ENCODE results near the gene ZSCAN23.
"Not testable (repeated sequence)": the region's sequence is repeated elsewhere in the genome, so short reads cannot be mapped to it uniquely, and the experiment has no call there.

Gene ZSCAN23

GRCh38 chr6:28436404-28436803 is 6.9 kb downstream of the ZSCAN23 start:
- no peak for DNase-seq (ENCODE audit: low spot score)

DNA sequence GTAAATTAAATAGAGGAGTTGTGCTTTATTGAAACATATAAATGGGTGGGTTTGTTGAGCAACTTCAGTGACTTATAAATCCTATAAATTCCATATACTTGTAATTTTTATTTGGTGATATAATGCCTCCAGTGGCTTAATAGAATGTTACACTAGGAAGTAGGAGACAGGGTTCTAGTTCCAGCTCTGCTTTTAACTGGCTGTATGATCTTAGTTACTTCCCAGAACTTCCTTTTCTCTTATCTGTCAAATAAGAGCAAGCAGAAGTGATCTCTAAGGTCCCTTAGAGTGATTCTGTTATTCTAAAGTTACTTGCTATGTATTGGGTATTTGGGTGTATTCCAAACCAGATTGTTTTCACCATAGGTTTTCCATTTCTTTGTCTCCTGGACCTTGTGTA is 10.2 kb downstream of the ZSCAN23 start:
- DNase-seq (ENCODE audit: low spot score): no peak

DNA sequence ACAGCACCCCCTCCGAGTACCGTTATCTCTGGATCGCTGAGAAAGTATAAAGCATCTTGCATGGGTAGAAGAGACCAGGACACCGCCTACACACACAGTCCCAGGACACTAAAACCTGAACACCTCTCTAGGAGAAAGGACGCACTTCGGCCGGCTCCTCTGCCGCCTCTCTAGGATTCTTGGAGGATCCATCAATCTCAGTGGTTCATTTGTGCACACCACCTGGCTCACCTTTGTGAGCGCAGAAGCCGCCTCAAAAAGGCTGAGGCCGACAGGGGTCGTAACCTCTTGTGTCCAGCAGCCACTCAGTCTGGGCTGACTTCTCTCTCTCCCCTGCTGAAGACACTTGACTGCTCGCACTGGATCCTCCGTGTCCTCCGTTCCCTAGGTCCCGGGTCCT is 13.5 kb downstream of the ZSCAN23 start:
- DNase-seq (ENCODE audit: low spot score): no peak

DNA sequence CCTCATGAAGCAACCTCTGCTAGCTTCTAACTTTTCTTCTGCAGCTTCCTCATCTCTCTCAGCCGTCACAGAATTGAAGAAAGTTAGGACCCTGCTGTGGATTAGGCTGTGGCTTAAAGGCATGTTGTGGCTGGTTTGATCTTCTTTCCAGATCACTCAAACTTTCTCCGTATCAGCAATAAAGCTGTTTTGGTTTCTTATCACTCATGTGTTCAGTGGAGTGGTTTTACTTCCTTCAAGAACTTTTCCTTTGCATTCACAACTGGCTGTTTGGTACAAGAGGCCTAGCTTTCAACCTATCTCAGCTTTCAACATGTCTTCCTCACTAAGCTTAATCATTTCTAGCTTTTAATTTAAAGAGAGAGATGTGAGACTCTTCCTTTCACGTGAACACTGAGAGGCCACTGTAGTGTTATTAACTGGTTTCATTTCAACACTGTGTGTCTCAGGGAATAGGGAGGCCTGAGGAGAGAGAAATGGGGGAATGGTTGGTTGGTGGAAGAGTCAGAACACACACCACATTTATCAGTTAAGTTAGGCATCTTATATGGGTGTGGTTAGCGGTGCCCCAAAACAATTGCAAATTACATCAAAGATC is 17.2 kb downstream of the ZSCAN23 start:
- no peak for DNase-seq (ENCODE audit: low spot score)

DNA sequence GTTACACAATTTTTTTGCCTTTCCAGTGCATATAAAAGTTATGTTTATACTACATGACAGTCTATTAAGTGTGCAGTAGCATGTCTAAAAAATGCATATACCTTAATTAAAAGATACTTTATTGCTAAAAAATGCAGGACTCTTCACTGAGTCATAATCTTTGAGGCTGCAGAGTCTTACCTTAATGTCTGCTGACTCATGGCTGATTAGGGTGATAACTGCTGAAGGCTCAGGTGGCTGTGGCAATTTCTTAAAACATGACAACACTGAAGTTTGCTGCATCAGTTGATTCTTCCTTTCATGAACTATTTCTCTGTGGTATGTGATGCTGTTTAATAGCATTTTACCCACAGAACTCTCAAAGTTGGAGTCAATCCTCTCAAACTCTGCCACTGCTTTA is 19.1 kb downstream of the ZSCAN23 start:
- no peak for DNase-seq (ENCODE audit: low spot score)

- no peak for DNase-seq (ENCODE audit: low spot score)
Observed at GRCh38 chr6:28423546-28423945, 19.7 kb downstream of the ZSCAN23 start.

DNA sequence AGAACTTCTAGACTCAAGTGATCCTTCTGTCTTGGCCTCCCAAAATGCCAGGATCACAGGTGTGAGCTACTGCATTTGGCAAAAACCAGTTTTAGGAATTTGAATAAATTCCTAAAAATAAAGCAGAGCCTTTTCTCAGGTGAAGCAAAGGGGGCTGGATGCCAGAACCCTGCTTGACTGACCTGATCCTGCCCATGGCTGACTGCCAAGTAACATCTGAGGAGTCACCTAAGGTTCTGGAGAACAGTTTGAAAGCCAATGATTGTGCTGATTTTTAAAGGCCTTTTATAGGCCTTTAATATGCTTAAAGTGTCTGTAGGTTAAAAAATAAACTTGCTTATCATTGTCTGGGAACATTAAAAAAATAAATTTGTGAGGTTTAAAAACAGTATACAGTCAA is 29.6 kb downstream of the ZSCAN23 start:
- DNase-seq (ENCODE audit: low spot score): no peak

- no peak for DNase-seq (ENCODE audit: low spot score)
Observed at GRCh38 chr6:28410767-28411166, 32.5 kb downstream of the ZSCAN23 start.

GRCh38 chr6:28408076-28408802 is 35.1 kb downstream of the ZSCAN23 start:
- no peak for DNase-seq (ENCODE audit: low spot score)

- no peak for DNase-seq (ENCODE audit: low spot score)
Observed at GRCh38 chr6:28407401-28407800, 35.9 kb downstream of the ZSCAN23 start.

DNA sequence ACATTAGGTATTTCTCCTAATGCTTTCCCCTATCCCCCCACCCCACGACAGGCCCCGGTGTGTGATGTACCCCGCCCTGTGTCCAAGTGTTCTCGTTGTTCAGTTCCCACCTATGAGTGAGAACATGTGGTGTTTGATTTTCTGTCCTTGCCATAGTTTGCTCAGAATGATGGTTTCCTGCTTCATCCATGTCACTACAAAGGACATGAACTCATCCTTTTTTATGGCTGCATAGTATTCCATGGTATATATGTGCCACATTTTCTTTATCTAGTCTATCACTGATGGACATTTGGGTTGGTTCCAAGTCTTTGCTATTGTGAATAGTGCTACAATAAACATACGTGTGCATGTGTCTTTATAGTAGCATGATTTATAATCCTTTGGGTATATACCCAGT is 39.4 kb downstream of the ZSCAN23 start:
- DNase-seq (ENCODE audit: low spot score): not testable (repeated sequence)

GRCh38 chr6:28402197-28402596 is 41.1 kb downstream of the ZSCAN23 start:
- no peak for DNase-seq (ENCODE audit: low spot score)

- DNase-seq (ENCODE audit: low spot score): no peak
Observed at GRCh38 chr6:28401172-28401571, 42.1 kb downstream of the ZSCAN23 start.

DNA sequence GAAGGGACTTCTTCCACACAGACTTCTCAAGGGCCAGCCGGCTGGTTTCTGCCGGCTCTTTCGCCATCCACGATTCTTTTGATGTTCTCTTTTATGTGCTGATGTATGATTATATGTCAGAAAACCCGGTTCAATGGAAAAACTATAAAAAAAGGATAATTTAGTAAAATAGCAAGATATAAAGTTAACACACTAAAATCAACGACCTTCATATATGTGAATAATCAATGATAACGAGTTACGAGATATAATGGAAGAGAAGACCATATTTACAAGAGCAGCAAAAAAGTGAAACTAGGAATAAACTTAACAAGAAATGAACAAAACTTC is 43.2 kb downstream of the ZSCAN23 start:
- DNase-seq (ENCODE audit: low spot score): no peak

DNA sequence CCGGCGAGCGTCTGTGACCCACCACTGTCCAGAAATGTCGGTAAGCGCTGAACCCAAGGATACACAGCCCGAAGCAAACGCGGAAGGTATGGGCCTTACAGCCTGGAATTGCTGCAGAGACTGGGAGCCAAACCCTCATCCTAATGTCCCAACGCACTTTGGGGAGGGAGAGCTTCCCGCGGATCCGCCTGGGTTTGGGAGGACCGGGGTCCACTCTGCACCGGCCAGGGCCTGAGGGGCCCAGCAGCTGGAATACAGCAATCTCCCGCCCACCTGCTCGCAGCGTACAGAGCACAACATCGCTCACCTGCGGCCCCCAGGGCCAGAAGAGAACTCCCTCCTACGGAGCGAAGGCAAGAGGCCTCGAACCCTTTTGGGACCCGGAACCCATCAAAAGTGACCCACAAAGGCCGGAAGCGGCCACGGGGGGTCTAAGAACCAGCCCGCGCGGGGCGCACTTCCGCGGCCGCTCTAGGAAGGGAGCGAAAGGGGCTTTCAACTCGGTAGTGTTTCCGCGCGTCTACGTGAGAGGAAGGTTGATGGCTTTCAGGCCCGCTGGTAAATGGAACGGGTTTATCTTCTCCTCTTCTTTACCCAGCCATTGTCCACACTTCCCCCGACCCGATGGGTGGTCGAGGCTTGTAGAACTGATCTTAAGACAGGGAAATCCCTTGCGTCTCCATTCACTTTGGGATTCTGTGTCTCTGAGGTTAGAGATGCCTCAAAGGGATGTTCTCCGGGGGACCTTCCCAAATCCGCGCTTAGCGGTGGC is 43.8 kb downstream of the ZSCAN23 start, which contains the start of gene ZSCAN12:
ZSCAN12 (minus strand) TSS at position 398 of the 772 bp plus-strand sequence. CDS start 1,342 bp downstream, outside the sequence.
- DNase-seq (ENCODE audit: low spot score): peak; percentile 88

DNA sequence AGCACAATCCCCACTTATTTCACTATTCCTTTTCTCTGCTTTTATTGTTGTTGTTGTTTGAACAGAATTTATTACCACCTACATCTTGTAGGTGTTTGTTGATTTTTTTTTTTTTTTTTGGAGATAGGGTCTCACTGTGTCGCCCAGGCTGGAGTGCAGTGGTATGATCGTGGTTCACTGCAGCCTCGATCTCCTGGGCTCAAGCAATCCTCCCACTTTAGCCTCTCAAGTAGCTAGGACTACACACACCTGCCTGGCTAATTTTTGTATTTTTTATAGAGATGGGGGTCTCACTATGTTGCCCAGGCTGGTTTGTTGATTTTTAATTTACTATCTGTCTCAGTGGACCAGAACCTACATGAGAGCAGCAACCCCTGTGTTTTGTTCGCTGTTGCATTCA is 47.4 kb downstream of the ZSCAN23 start:
- DNase-seq (ENCODE audit: low spot score): no peak

DNA sequence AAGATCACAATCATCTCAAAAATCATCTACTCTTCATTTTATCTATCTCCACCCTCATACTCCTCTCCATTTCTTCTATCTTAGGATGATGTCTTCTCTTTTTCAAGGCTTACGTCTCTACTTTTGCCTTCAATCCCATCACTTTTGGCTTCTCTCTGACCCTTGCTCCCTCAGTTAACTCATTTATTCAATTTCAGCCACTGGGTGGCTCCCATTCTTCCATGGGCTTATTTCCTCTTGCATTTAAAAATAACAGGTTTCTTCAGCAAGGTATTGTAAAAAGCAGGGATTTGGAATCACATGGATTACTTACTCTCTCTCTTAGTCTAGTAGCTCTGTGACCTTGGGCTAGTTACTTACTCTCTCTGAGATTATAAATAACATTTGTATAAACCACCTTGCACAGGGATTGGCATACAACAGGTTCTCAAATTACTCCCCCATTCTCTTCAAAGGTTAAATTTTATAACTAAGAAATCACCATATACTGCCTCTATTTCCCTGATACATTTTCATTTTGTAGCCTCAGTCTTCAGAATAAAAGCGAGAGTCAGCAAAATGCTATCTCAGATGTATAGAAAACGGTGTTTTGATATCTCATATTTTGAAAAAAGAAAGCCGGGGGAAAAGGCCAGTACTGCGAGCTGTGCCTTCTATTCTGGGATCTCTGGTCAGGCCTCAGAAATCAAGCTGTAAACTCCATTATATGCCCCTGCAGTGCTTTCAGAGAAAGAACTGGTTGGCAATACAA is 49.2 kb downstream of the ZSCAN23 start:
- no peak for DNase-seq (ENCODE audit: low spot score)

DNA sequence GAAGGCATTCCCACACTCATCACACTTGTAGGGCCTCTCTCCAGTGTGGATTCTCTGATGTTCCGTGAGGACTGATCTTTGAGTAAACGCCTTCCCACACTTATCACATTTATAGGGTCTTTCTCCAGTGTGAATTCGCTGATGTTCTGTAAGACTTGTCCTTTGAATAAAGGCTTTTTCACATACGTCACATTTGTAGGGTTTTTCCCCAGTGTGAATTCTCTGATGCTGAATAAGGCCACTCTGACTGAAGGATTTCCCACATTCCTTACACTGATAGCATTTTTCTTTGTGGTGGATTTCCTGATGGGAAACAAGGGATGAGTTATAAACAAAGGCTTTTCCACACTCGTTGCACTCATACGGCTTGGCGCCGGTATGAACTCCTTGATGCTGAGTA is 52.6 kb downstream of the ZSCAN23 start:
- no peak for DNase-seq (ENCODE audit: low spot score)

GRCh38 chr6:28384143-28384533 is 59.2 kb downstream of the ZSCAN23 start:
- no peak for DNase-seq (ENCODE audit: low spot score)

- DNase-seq (ENCODE audit: low spot score): peak; percentile 91
Observed at GRCh38 chr6:28383235-28384142, 59.8 kb downstream of the ZSCAN23 start.
